ENCODE results near the gene PCDHGA1. TPM values are rescaled to one million over a fixed set of nuclear protein-coding genes. Genes with fewer than 3 reads are reported as not detected.
"Not testable (repeated sequence)": the region's sequence is repeated elsewhere in the genome, so short reads cannot be mapped to it uniquely, and the experiment has no call there.

PCDHGA1 gene
- polyA plus RNA-seq, 2 donors: 0.13 to 0.22 TPM

- peaks cover 0 to 5% of the 10 kb centered on the region in 2 donors for H3K27me3 ChIP-seq (ENCODE audit: control insufficient read depth in 1 of 2, insufficient read depth in 2 of 2, low read length in 2 of 2)
- H3K4me3 ChIP-seq (ENCODE audit: low read depth in 1 of 2, low read length in 2 of 2): no peak overlapping the region
- no peaks in the 10 kb centered on the region for H3K36me3 ChIP-seq (ENCODE audit: control insufficient read depth in 2 of 2, insufficient read depth in 2 of 2, low read length in 1 of 2)
- H3K4me1 ChIP-seq (ENCODE audit: control insufficient read depth in 2 of 2, insufficient read depth in 2 of 2, low read length in 1 of 2): no peaks in the 10 kb centered on the region
- WGBS, 2 donors: 36% methylated on average over 21 of the region's 21 CpGs
- H3K9me3 ChIP-seq (ENCODE audit: control insufficient read depth in 2 of 2, insufficient read depth in 1 of 2, low read depth in 1 of 2, low read length in 1 of 2): peaks cover 36 to 44% of the 10 kb centered on the region in 2 donors
- no peak overlapping the region for H3K27ac ChIP-seq (ENCODE audit: low read depth in 2 of 2, low read length in 1 of 2)
These were observed 63.0 kb downstream of the PCDHGA1 start for GRCh38 chr5:141393267-141393666.

GRCh38 chr5:141394401-141395187, 64.3 kb downstream of the PCDHGA1 start:
- not testable (repeated sequence) for H3K4me1 ChIP-seq (ENCODE audit: control insufficient read depth in 2 of 2, insufficient read depth in 2 of 2, low read length in 1 of 2); H3K4me3 ChIP-seq (ENCODE audit: low read depth in 1 of 2, low read length in 2 of 2); H3K27ac ChIP-seq (ENCODE audit: low read depth in 2 of 2, low read length in 1 of 2); H3K36me3 ChIP-seq (ENCODE audit: control insufficient read depth in 2 of 2, insufficient read depth in 2 of 2, low read length in 1 of 2); H3K27me3 ChIP-seq (ENCODE audit: control insufficient read depth in 1 of 2, insufficient read depth in 2 of 2, low read length in 2 of 2)
- WGBS, 2 donors: 42% methylated on average over 41 to 46 of the region's 53 CpGs
- peaks cover 30 to 39% of the 10 kb centered on the region in 2 donors for H3K9me3 ChIP-seq (ENCODE audit: control insufficient read depth in 2 of 2, insufficient read depth in 1 of 2, low read depth in 1 of 2, low read length in 1 of 2)

GRCh38 chr5:141397756-141398551, 67.6 kb downstream of the PCDHGA1 start, which contains the start of gene PCDHGB5:
Gene PCDHGB5, plus strand, starts transcription at chr5:141397947. Its CDS starts 181 bp downstream, at chr5:141398128.
- WGBS, 2 donors: 9 to 12% methylated on average over 21 to 25 of the region's 43 CpGs
- not testable (repeated sequence) for H3K4me1 ChIP-seq (ENCODE audit: control insufficient read depth in 2 of 2, insufficient read depth in 2 of 2, low read length in 1 of 2); H3K36me3 ChIP-seq (ENCODE audit: control insufficient read depth in 2 of 2, insufficient read depth in 2 of 2, low read length in 1 of 2); H3K27ac ChIP-seq (ENCODE audit: low read depth in 2 of 2, low read length in 1 of 2); H3K27me3 ChIP-seq (ENCODE audit: control insufficient read depth in 1 of 2, insufficient read depth in 2 of 2, low read length in 2 of 2)
- peak within 1 kb of the TSS in 1 of 2 donors; percentile 30 for H3K4me3 ChIP-seq (ENCODE audit: low read depth in 1 of 2, low read length in 2 of 2)
- peaks cover 32 to 38% of the 10 kb centered on the region in 2 donors for H3K9me3 ChIP-seq (ENCODE audit: control insufficient read depth in 2 of 2, insufficient read depth in 1 of 2, low read depth in 1 of 2, low read length in 1 of 2)

- Histone ChIP-seq H3K27me3 (ENCODE audit: control insufficient read depth in 1 of 2, insufficient read depth in 2 of 2, low read length in 2 of 2) (peaks cover 0 to 3% of the 10 kb centered on the region in 2 donors), H3K27ac (ENCODE audit: low read depth in 2 of 2, low read length in 1 of 2) (no peak overlapping the region), H3K36me3 (ENCODE audit: control insufficient read depth in 2 of 2, insufficient read depth in 2 of 2, low read length in 1 of 2) (no peaks in the 10 kb centered on the region), H3K4me1 (ENCODE audit: control insufficient read depth in 2 of 2, insufficient read depth in 2 of 2, low read length in 1 of 2) (no peaks in the 10 kb centered on the region), H3K9me3 (ENCODE audit: control insufficient read depth in 2 of 2, insufficient read depth in 1 of 2, low read depth in 1 of 2, low read length in 1 of 2) (peaks cover 32 to 40% of the 10 kb centered on the region in 2 donors), H3K4me3 (ENCODE audit: low read depth in 1 of 2, low read length in 2 of 2) (no peak overlapping the region)
- 28% methylated on average over 15 of the region's 15 CpGs for WGBS, 2 donors
These were observed 68.3 kb downstream of the PCDHGA1 start for GRCh38 chr5:141398608-141399007.

GRCh38 chr5:141399555-141400258, 69.4 kb downstream of the PCDHGA1 start:
- no peak overlapping the region for H3K27ac ChIP-seq (ENCODE audit: low read depth in 2 of 2, low read length in 1 of 2)
- 31 to 32% methylated on average over 61 of the region's 61 CpGs for WGBS, 2 donors
- peaks cover 31 to 39% of the 10 kb centered on the region in 2 donors for H3K9me3 ChIP-seq (ENCODE audit: control insufficient read depth in 2 of 2, insufficient read depth in 1 of 2, low read depth in 1 of 2, low read length in 1 of 2)
- H3K4me1 ChIP-seq (ENCODE audit: control insufficient read depth in 2 of 2, insufficient read depth in 2 of 2, low read length in 1 of 2): no peaks in the 10 kb centered on the region
- H3K27me3 ChIP-seq (ENCODE audit: control insufficient read depth in 1 of 2, insufficient read depth in 2 of 2, low read length in 2 of 2): peaks cover 0 to 3% of the 10 kb centered on the region in 2 donors
- H3K4me3 ChIP-seq (ENCODE audit: low read depth in 1 of 2, low read length in 2 of 2): no peak overlapping the region
- no peaks in the 10 kb centered on the region for H3K36me3 ChIP-seq (ENCODE audit: control insufficient read depth in 2 of 2, insufficient read depth in 2 of 2, low read length in 1 of 2)

- 16 to 18% methylated on average over 27 of the region's 27 CpGs for WGBS, 2 donors
- Histone ChIP-seq H3K4me3 (ENCODE audit: low read depth in 1 of 2, low read length in 2 of 2) (peak within 1 kb of the TSS; percentile 5 to 9), H3K4me1 (ENCODE audit: control insufficient read depth in 2 of 2, insufficient read depth in 2 of 2, low read length in 1 of 2) (peaks cover 0 to 3% of the 10 kb centered on the region in 2 donors), H3K27ac (ENCODE audit: low read depth in 2 of 2, low read length in 1 of 2) (no peak within 1 kb of the TSS), H3K36me3 (ENCODE audit: control insufficient read depth in 2 of 2, insufficient read depth in 2 of 2, low read length in 1 of 2) (no peaks in the 10 kb centered on the region), H3K9me3 (ENCODE audit: control insufficient read depth in 2 of 2, insufficient read depth in 1 of 2, low read depth in 1 of 2, low read length in 1 of 2) (peaks cover 34 to 45% of the 10 kb centered on the region in 2 donors), H3K27me3 (ENCODE audit: control insufficient read depth in 1 of 2, insufficient read depth in 2 of 2, low read length in 2 of 2) (peaks cover 0 to 3% of the 10 kb centered on the region in 2 donors)
These were observed 72.4 kb downstream of the PCDHGA1 start, which contains the start of gene PCDHGA9 for GRCh38 chr5:141402553-141403243. Gene PCDHGA9, plus strand, starts transcription at chr5:141402778. Its CDS starts 175 bp downstream, at chr5:141402953.

- Histone ChIP-seq H3K4me3 (ENCODE audit: low read depth in 1 of 2, low read length in 2 of 2) (no peak overlapping the region), H3K27me3 (ENCODE audit: control insufficient read depth in 1 of 2, insufficient read depth in 2 of 2, low read length in 2 of 2) (peaks cover 0 to 5% of the 10 kb centered on the region in 2 donors), H3K4me1 (ENCODE audit: control insufficient read depth in 2 of 2, insufficient read depth in 2 of 2, low read length in 1 of 2) (peaks cover 0 to 3% of the 10 kb centered on the region in 2 donors), H3K36me3 (ENCODE audit: control insufficient read depth in 2 of 2, insufficient read depth in 2 of 2, low read length in 1 of 2) (no peaks in the 10 kb centered on the region), H3K9me3 (ENCODE audit: control insufficient read depth in 2 of 2, insufficient read depth in 1 of 2, low read depth in 1 of 2, low read length in 1 of 2) (peaks cover 39 to 49% of the 10 kb centered on the region in 2 donors), H3K27ac (ENCODE audit: low read depth in 2 of 2, low read length in 1 of 2) (no peak overlapping the region)
- WGBS, 2 donors: 33% methylated on average over 22 of the region's 22 CpGs
These were observed 73.1 kb downstream of the PCDHGA1 start for GRCh38 chr5:141403387-141403786.

GRCh38 chr5:141407790-141408505, 77.6 kb downstream of the PCDHGA1 start, which contains the start of gene PCDHGB6:
Gene PCDHGB6, plus strand, starts transcription at chr5:141408021. Its CDS starts 182 bp downstream, at chr5:141408203.
- WGBS, 2 donors: 15 to 18% methylated on average over 48 to 51 of the region's 51 CpGs
- peak within 1 kb of the TSS in 1 of 2 donors; percentile 22 for H3K4me3 ChIP-seq (ENCODE audit: low read depth in 1 of 2, low read length in 2 of 2)
- not testable (repeated sequence) for H3K27me3 ChIP-seq (ENCODE audit: control insufficient read depth in 1 of 2, insufficient read depth in 2 of 2, low read length in 2 of 2); H3K4me1 ChIP-seq (ENCODE audit: control insufficient read depth in 2 of 2, insufficient read depth in 2 of 2, low read length in 1 of 2); H3K36me3 ChIP-seq (ENCODE audit: control insufficient read depth in 2 of 2, insufficient read depth in 2 of 2, low read length in 1 of 2); H3K27ac ChIP-seq (ENCODE audit: low read depth in 2 of 2, low read length in 1 of 2)
- peaks cover 42 to 52% of the 10 kb centered on the region in 2 donors for H3K9me3 ChIP-seq (ENCODE audit: control insufficient read depth in 2 of 2, insufficient read depth in 1 of 2, low read depth in 1 of 2, low read length in 1 of 2)

All from esophagus (tissue), 2 donors.